HFFc6 (cell line): Measurements from ENCODE around the gene DUOX2. TPM values are rescaled to one million over a fixed set of nuclear protein-coding genes. Genes with fewer than 3 reads are reported as not detected.
"Not testable (repeated sequence)": the region's sequence is repeated elsewhere in the genome, so short reads cannot be mapped to it uniquely, and the experiment has no call there.

Source experiments
- DNase-seq: peaks from one replicate; pipeline ENCODE4 v3.0.0-alpha.2; 2018
- H3K27ac Mint-ChIP-seq: 2 replicates; pipeline ENCODE4 v1.8.0; 2020; ENCODE audit warnings: mild to moderate bottlenecking, mixed read lengths
- H3K27me3 Mint-ChIP-seq: 2 replicates; pipeline ENCODE4 v1.8.0; 2021; ENCODE audit warnings: mild to moderate bottlenecking, moderate library complexity, mixed read lengths; ENCODE audit not compliant: insufficient read depth
- H3K36me3 Mint-ChIP-seq: 2 replicates; pipeline ENCODE4 v1.8.0; 2021; ENCODE audit warnings: low read depth, mixed read lengths
- H3K4me1 Mint-ChIP-seq: 2 replicates; pipeline ENCODE4 v1.8.0; 2020; ENCODE audit warnings: low read depth, mixed read lengths
- H3K4me3 Mint-ChIP-seq: 2 replicates; pipeline ENCODE4 v1.8.0; 2020; ENCODE audit warnings: mild to moderate bottlenecking, moderate library complexity, mixed read lengths
- H3K9me3 Mint-ChIP-seq: 2 replicates; pipeline ENCODE4 v1.8.0; 2020; ENCODE audit warnings: mild to moderate bottlenecking, mixed read lengths
- CTCF ChIP-seq: fragments of 200-600 bp; sonication (generic); IDR thresholded peaks from 2 replicates; pipeline ENCODE4 v1.5.0; 2021; ENCODE audit warnings: antibody characterized with exemption, mild to moderate bottlenecking
- total RNA-seq, 6 experiments: library from RNA; stranded (reverse); fragmentation: NEBNext Ultra II Directional; extraction: Animal tissue kit (Norgen Biotek cat#: 25700); gene quantifications; 2 replicates in 1 of 6; 3 replicates in 5 of 6; pipeline ENCODE4 v1.2.3, GENCODE V29; 2021

Gene DUOX2
- total RNA-seq, 6 experiments from 2014 or later, result not detected

- no peak for TF ChIP-seq CTCF
- no peaks in the 10 kb centered on the region for H3K36me3 Mint-ChIP-seq
- no peak for DNase-seq
- peaks cover 5% of the 10 kb centered on the region; the same call in 1 of the 2 replicates for H3K4me1 Mint-ChIP-seq
- H3K9me3 Mint-ChIP-seq, result no peaks in the 10 kb centered on the region
- no peak overlapping the region for H3K27ac Mint-ChIP-seq
- peaks cover 47% of the 10 kb centered on the region for H3K27me3 Mint-ChIP-seq
- no peak overlapping the region for H3K4me3 Mint-ChIP-seq
Measured at GRCh38 chr15:45107941-45108630, 5.9 kb downstream of the DUOX2 start.

GRCh38 chr15:45106002-45106790 lies 7.8 kb downstream of the DUOX2 start:
- H3K27ac Mint-ChIP-seq, result no peak overlapping the region
- H3K27me3 Mint-ChIP-seq, result peaks cover 43% of the 10 kb centered on the region
- no peak overlapping the region for H3K4me3 Mint-ChIP-seq
- H3K4me1 Mint-ChIP-seq, result no peaks in the 10 kb centered on the region
- H3K36me3 Mint-ChIP-seq, result no peaks in the 10 kb centered on the region
- no peaks in the 10 kb centered on the region for H3K9me3 Mint-ChIP-seq
- no peak for DNase-seq
- TF ChIP-seq CTCF, result no peak

GRCh38 chr15:45105586-45105985 lies 8.4 kb downstream of the DUOX2 start:
- Mint-ChIP-seq H3K4me1 (no peaks in the 10 kb centered on the region), H3K27me3 (peaks cover 42% of the 10 kb centered on the region), H3K27ac (no peak overlapping the region), H3K4me3 (no peak overlapping the region), H3K9me3 (no peaks in the 10 kb centered on the region), H3K36me3 (no peaks in the 10 kb centered on the region)
- no peak for DNase-seq
- no peak for TF ChIP-seq CTCF

- H3K4me3 Mint-ChIP-seq, DNase-seq, H3K4me1 Mint-ChIP-seq, H3K36me3 Mint-ChIP-seq, H3K27ac Mint-ChIP-seq, H3K9me3 Mint-ChIP-seq: not testable (repeated sequence)
- H3K27me3 Mint-ChIP-seq, result peaks cover 34% of the 10 kb centered on the region
Measured at GRCh38 chr15:45104170-45104569, 9.8 kb downstream of the DUOX2 start.

- H3K27me3 Mint-ChIP-seq, result peaks cover 44% of the 10 kb centered on the region
- no peak for TF ChIP-seq CTCF
- no peaks in the 10 kb centered on the region for H3K36me3 Mint-ChIP-seq
- H3K27ac Mint-ChIP-seq, result no peak overlapping the region
- H3K4me3 Mint-ChIP-seq, result no peak overlapping the region
- no peaks in the 10 kb centered on the region for H3K4me1 Mint-ChIP-seq
- no peak for DNase-seq
- no peaks in the 10 kb centered on the region for H3K9me3 Mint-ChIP-seq
Measured at GRCh38 chr15:45102226-45102625, 11.7 kb downstream of the DUOX2 start.

GRCh38 chr15:45101749-45102148 lies 12.2 kb downstream of the DUOX2 start:
- Mint-ChIP-seq H3K4me1 (no peaks in the 10 kb centered on the region), H3K27ac (no peak overlapping the region), H3K4me3 (no peak overlapping the region; the same call in 1 of the 2 replicates), H3K36me3 (no peaks in the 10 kb centered on the region), H3K27me3 (peaks cover 48% of the 10 kb centered on the region), H3K9me3 (no peaks in the 10 kb centered on the region)
- no peak for DNase-seq
- no peak for TF ChIP-seq CTCF
